B cell (primary cell): ENCODE results near the gene TBCB. TPM values are rescaled to one million over a fixed set of nuclear protein-coding genes. Genes with fewer than 3 reads are reported as not detected.

ENCODE experiments used
- ATAC-seq: fragments of 200-7000 bp; cut with Tn5 transposase; one replicate; pipeline ENCODE4 v1.10.0; 2021; ENCODE audit warnings: low read depth, mild to moderate bottlenecking, moderate number of reproducible peaks, moderate library complexity
- CTCF ChIA-PET: fragments of 350-600 bp; sonication (Branson Sonifier 250); formaldehyde crosslinking; loops from one replicate; lab custom pipeline; 2021; ENCODE audit warnings: antibody characterized with exemption, inconsistent platforms; lab: Charles Lee
- POLR2A ChIA-PET: fragments of 350-600 bp; sonication (Branson Sonifier 250); formaldehyde crosslinking; loops from one replicate; lab custom pipeline; 2021; ENCODE audit warnings: antibody characterized with exemption; lab: Charles Lee
- DNase-seq: peaks from one replicate; pipeline ENCODE4 v3.0.0; 2013
- H2AFZ ChIP-seq: 2 replicates; pipeline ENCODE4 v1.6.1; 2012; ENCODE audit warnings: mild to moderate bottlenecking, low read depth, low read length; ENCODE audit not compliant: insufficient read depth, poor library complexity, severe bottlenecking
- H3K27ac ChIP-seq, 2 donors: 1 replicate in 1 of 2; 2 replicates in 1 of 2; pipeline ENCODE4 v1.5.1; 2012 to 2013; ENCODE audit warnings: low read length in 2 of 2, mild to moderate bottlenecking in 2 of 2, moderate library complexity in 1 of 2
- H3K27me3 ChIP-seq, 4 experiments: fragments of 200-600 bp in 1 of 4; sonication (generic) in 1 of 4; replicated peaks in 1 of 4; 1 replicate in 2 of 4; 2 replicates in 2 of 4; pipeline versions ENCODE4 v1.6.1 to v1.7.0; 2013 to 2016; ENCODE audit warnings: low read length in 3 of 4, mild to moderate bottlenecking in 2 of 4, mixed read lengths in 1 of 4, moderate library complexity in 1 of 4; ENCODE audit not compliant: insufficient read depth in 4 of 4, control insufficient read depth in 3 of 4; ENCODE audit errors: control extremely low read depth in 1 of 4
- H3K36me3 ChIP-seq, 2 experiments: replicated peaks in 1 of 2; 1 replicate in 1 of 2; 2 replicates in 1 of 2; pipeline versions ENCODE4 v1.6.1 to v1.7.1; 2013; ENCODE audit warnings: low read length in 1 of 2; ENCODE audit not compliant: insufficient read depth in 2 of 2, control insufficient read depth in 1 of 2; ENCODE audit errors: control extremely low read depth in 1 of 2, extremely low read depth in 1 of 2
- H3K4me1 ChIP-seq, 2 donors: fragments of 200-600 bp in 1 of 2; sonication (generic) in 1 of 2; 1 replicate in 1 of 2; 2 replicates in 1 of 2; pipeline versions ENCODE4 v1.5.1 to v1.6.1; 2013 to 2017; ENCODE audit warnings: low read length in 2 of 2; ENCODE audit not compliant: control insufficient read depth in 2 of 2, insufficient read depth in 2 of 2
- H3K4me2 ChIP-seq: replicated peaks from 2 replicates; pipeline ENCODE3; 2012; ENCODE audit warnings: mild to moderate bottlenecking, low read depth, low read length; ENCODE audit not compliant: poor library complexity, severe bottlenecking
- H3K4me3 ChIP-seq, 5 experiments: fragments of 200-600 bp in 1 of 5; sonication (generic) in 1 of 5; 1 replicate in 3 of 5; 2 replicates in 2 of 5; pipeline versions ENCODE4 v1.5.1 to v1.7.0; 2011 to 2016; ENCODE audit warnings: low read length in 4 of 5, mild to moderate bottlenecking in 4 of 5, low read depth in 2 of 5, control low read depth in 1 of 5, moderate library complexity in 1 of 5; ENCODE audit not compliant: insufficient read depth in 1 of 5; ENCODE audit errors: control extremely low read depth in 1 of 5, extremely low read depth in 1 of 5
- H3K79me2 ChIP-seq: fragments of 200-600 bp; sonication (generic); one replicate; pipeline ENCODE4 v1.6.0; 2016; ENCODE audit warnings: low read length; ENCODE audit not compliant: control insufficient read depth, insufficient read depth
- H3K9ac ChIP-seq: fragments of 200-600 bp; sonication (generic); 2 replicates; pipeline ENCODE4 v1.6.1; 2017; ENCODE audit warnings: mild to moderate bottlenecking, low read length, moderate library complexity
- H3K9me3 ChIP-seq, 3 donors: one replicate each; pipeline versions ENCODE4 v1.6.1 to v1.7.1; 2013; ENCODE audit warnings: low read length in 2 of 3; ENCODE audit not compliant: control insufficient read depth in 2 of 3, insufficient read depth in 1 of 3; ENCODE audit errors: control extremely low read depth in 1 of 3
- H4K20me1 ChIP-seq: 2 replicates; pipeline ENCODE4 v1.6.0; 2012; ENCODE audit warnings: mild to moderate bottlenecking, low read length; ENCODE audit not compliant: insufficient read depth, control insufficient read depth, poor library complexity, severe bottlenecking
- H3K27ac Mint-ChIP-seq: one replicate; pipeline ENCODE4 v1.8.0; 2021; ENCODE audit warnings: mixed read lengths
- H3K27me3 Mint-ChIP-seq: one replicate; pipeline ENCODE4 v1.8.0; 2021; ENCODE audit warnings: mixed read lengths
- H3K4me1 Mint-ChIP-seq: one replicate; pipeline ENCODE4 v1.8.0; 2021; ENCODE audit warnings: mixed read lengths
- H3K4me3 Mint-ChIP-seq: one replicate; pipeline ENCODE4 v1.8.0; 2021; ENCODE audit warnings: mixed read lengths
- H3K9me3 Mint-ChIP-seq: one replicate; pipeline ENCODE4 v1.8.0; 2022; ENCODE audit warnings: mixed read lengths; ENCODE audit not compliant: insufficient read depth
- CTCF ChIP-seq: fragments of 200-600 bp; IDR thresholded peaks from one replicate; pipeline ENCODE4 v1.8.0; 2022; ENCODE audit warnings: antibody characterized with exemption, mild to moderate bottlenecking
- EZH2 ChIP-seq: IDR thresholded peaks from 2 replicates; pipeline ENCODE4 v1.6.1; 2012; ENCODE audit warnings: borderline replicate concordance, low read depth, mild to moderate bottlenecking, moderate library complexity, low read length; ENCODE audit not compliant: insufficient read depth, poor library complexity, severe bottlenecking
- WGBS: methylation state at CpG from one replicate; pipeline ENCODE4 v1.1.5; 2013; ENCODE audit warnings: missing lambda C conversion rate; ENCODE audit not compliant: insufficient coverage; 5-methylcytosine and 5-hydroxymethylcytosine counted together
- intact Hi-C: fragments of 100-400 bp; cut with micrococcal nuclease; formaldehyde crosslinking; loops from one replicate; pipeline ENCODE4 v1.10.0; 2022
- polyA plus RNA-seq: library from polyadenylated mRNA; depleted of rRNA; stranded (reverse); fragments of >200 nt; gene quantifications from 2 replicates; pipeline ENCODE4 v1.2.3, GENCODE V29; 2012
- total RNA-seq, 2 donors: library from RNA; stranded (reverse); fragments of 120-200 nt in 1 of 2; gene quantifications; 1 replicate in 1 of 2; 2 replicates in 1 of 2; pipeline versions ENCODE4 v1.2.3 to v1.2.4, GENCODE V29; 2013 to 2022

TBCB gene
- total and polyA plus RNA-seq, 2 donors (not counting 1 experiment from before 2014, with no cell fraction given), result 148 to 187 TPM

GRCh38 chr19:36079389-36079945 lies 35.8 kb upstream of the TBCB start:
- Histone ChIP-seq H3K4me1 (no peaks in the 10 kb centered on the region), H3K4me3 (no peak overlapping the region), H3K27me3 (no peaks in the 10 kb centered on the region), H3K4me2 (no peak overlapping the region), H4K20me1 (no peaks in the 10 kb centered on the region), H3K79me2 (no peaks in the 10 kb centered on the region), H3K9ac (no peak overlapping the region), H3K36me3 (peaks cover 0 to 6% of the 10 kb centered on the region in 2 experiments), H3K9me3 (no peaks in the 10 kb centered on the region), H2AFZ (no peak overlapping the region), H3K27ac (no peak overlapping the region)
- Mint-ChIP-seq H3K27ac (no peak overlapping the region), H3K27me3 (no peaks in the 10 kb centered on the region), H3K4me3 (no peak overlapping the region), H3K9me3 (no peaks in the 10 kb centered on the region), H3K4me1 (no peaks in the 10 kb centered on the region)
- no peak for TF ChIP-seq CTCF
- no peak for TF ChIP-seq EZH2
- intact Hi-C loops, result no loop called here
- ChIA-PET CTCF (interaction anchor here (1.1 kb wide), 1 partner anchor 49 kb away, joined by 3 read pairs; no protein-coding TSS in a partner anchor), POLR2A (no interaction called here)
- no peak for DNase-seq
- no CpG with 5 or more reads among the region's 3 CpGs for WGBS
- ATAC-seq, result no peak

GRCh38 chr19:36081385-36081784 lies 33.9 kb upstream of the TBCB start:
- CTCF ChIA-PET, result no interaction called here
- no peak overlapping the region for H3K4me3 Mint-ChIP-seq
- no peak overlapping the region for H3K27ac Mint-ChIP-seq

More at GRCh38 chr19:36081385-36081784, 33.9 kb upstream of the TBCB start:
- POLR2A ChIA-PET, result no interaction called here
- 100% methylated on average over 3 of the region's 3 CpGs for WGBS
- Histone ChIP-seq H3K4me3 (no peak overlapping the region), H3K9ac (no peak overlapping the region), H3K27ac (no peak overlapping the region), H2AFZ (no peak overlapping the region), H3K27me3 (no peaks in the 10 kb centered on the region), H3K9me3 (no peaks in the 10 kb centered on the region), H3K79me2 (no peaks in the 10 kb centered on the region), H3K4me1 (no peaks in the 10 kb centered on the region), H3K4me2 (no peak overlapping the region), H4K20me1 (no peaks in the 10 kb centered on the region), H3K36me3 (peaks cover 0 to 6% of the 10 kb centered on the region in 2 experiments)
- Mint-ChIP-seq H3K27me3 (no peaks in the 10 kb centered on the region), H3K9me3 (no peaks in the 10 kb centered on the region), H3K4me1 (no peaks in the 10 kb centered on the region)
- ATAC-seq (no peak), DNase-seq (no peak)
- intact Hi-C loops, result no loop called here
- TF ChIP-seq EZH2 (no peak), CTCF (no peak)
